Trophoblast cell (in vitro differentiated cells and primary cell): Measurements from ENCODE around the gene TREH.

Source experiments
- DNase-seq, 2 donors: peaks; one replicate each; pipeline ENCODE4 v3.0.0-alpha.2; 2016
- H2AFZ ChIP-seq: 2 replicates; pipeline ENCODE4 v1.6.1; 2013; ENCODE audit warnings: low read length, moderate library complexity, mild to moderate bottlenecking; ENCODE audit not compliant: insufficient read depth, poor library complexity
- H2AK5ac ChIP-seq: 2 replicates; pipeline ENCODE4 v1.6.1; 2013; ENCODE audit warnings: mild to moderate bottlenecking, low read length
- H2BK120ac ChIP-seq: 2 replicates; pipeline ENCODE4 v1.6.1; 2013; ENCODE audit warnings: low read length, mild to moderate bottlenecking, moderate library complexity; ENCODE audit not compliant: insufficient read depth, poor library complexity
- H2BK12ac ChIP-seq: 2 replicates; pipeline ENCODE4 v1.6.1; 2013; ENCODE audit warnings: mild to moderate bottlenecking, low read length, moderate library complexity
- H2BK5ac ChIP-seq: 2 replicates; pipeline ENCODE4 v1.6.1; 2013; ENCODE audit warnings: low read length, low read depth, moderate library complexity, mild to moderate bottlenecking; ENCODE audit not compliant: poor library complexity
- H3K14ac ChIP-seq: 2 replicates; pipeline ENCODE4 v1.6.1; 2013; ENCODE audit warnings: mild to moderate bottlenecking, low read length
- H3K18ac ChIP-seq: 2 replicates; pipeline ENCODE4 v1.6.1; 2013; ENCODE audit warnings: mild to moderate bottlenecking, low read length
- H3K23ac ChIP-seq: 2 replicates; pipeline ENCODE4 v1.6.1; 2013; ENCODE audit warnings: low read length
- H3K27ac ChIP-seq: 2 replicates; pipeline ENCODE4 v1.5.1; 2013; ENCODE audit warnings: low read depth, mild to moderate bottlenecking, inconsistent platforms, low read length, moderate library complexity
- H3K27me3 ChIP-seq: 2 replicates; pipeline ENCODE4 v1.6.1; 2013; ENCODE audit warnings: inconsistent platforms, mild to moderate bottlenecking, low read length, moderate library complexity; ENCODE audit not compliant: insufficient read depth
- H3K36me3 ChIP-seq, 2 experiments: 1 replicate in 1 of 2; 2 replicates in 1 of 2; pipeline ENCODE4 v1.6.1; 2013; ENCODE audit warnings: low read length in 2 of 2, mild to moderate bottlenecking in 2 of 2, moderate library complexity in 1 of 2; ENCODE audit not compliant: insufficient read depth in 2 of 2, control insufficient read depth in 1 of 2
- H3K4ac ChIP-seq: 2 replicates; pipeline ENCODE4 v1.6.1; 2013; ENCODE audit warnings: low read depth, mild to moderate bottlenecking, low read length, moderate library complexity
- H3K4me1 ChIP-seq, 2 experiments: 1 replicate in 1 of 2; 2 replicates in 1 of 2; pipeline ENCODE4 v1.6.1; 2013; ENCODE audit warnings: low read length in 2 of 2, mild to moderate bottlenecking in 2 of 2, moderate library complexity in 1 of 2; ENCODE audit not compliant: insufficient read depth in 2 of 2, control insufficient read depth in 1 of 2
- H3K4me2 ChIP-seq: 2 replicates; pipeline ENCODE4 v1.6.1; 2013; ENCODE audit warnings: inconsistent platforms, mild to moderate bottlenecking, low read length, moderate library complexity
- H3K4me3 ChIP-seq: 2 replicates; pipeline ENCODE4 v1.5.1; 2013; ENCODE audit warnings: mild to moderate bottlenecking, low read depth, low read length, inconsistent platforms
- H3K79me1 ChIP-seq: one replicate; pipeline ENCODE4 v1.6.1; 2013; ENCODE audit warnings: low read length
- H3K79me2 ChIP-seq: 2 replicates; pipeline ENCODE4 v1.6.1; 2013; ENCODE audit warnings: low read length, mild to moderate bottlenecking; ENCODE audit not compliant: control insufficient read depth, insufficient read depth, poor library complexity
- H3K9ac ChIP-seq: 2 replicates; pipeline ENCODE4 v1.6.1; 2013; ENCODE audit warnings: mild to moderate bottlenecking, low read length
- H3K9me3 ChIP-seq: 2 replicates; pipeline ENCODE4 v1.6.1; 2013; ENCODE audit warnings: low read depth, mild to moderate bottlenecking, control low read depth, inconsistent platforms, low read length; ENCODE audit not compliant: insufficient read depth
- H4K12ac ChIP-seq: 2 replicates; pipeline ENCODE4 v1.6.1; 2013; ENCODE audit warnings: low read depth, mild to moderate bottlenecking, low read length, moderate library complexity
- H4K8ac ChIP-seq: 2 replicates; pipeline ENCODE4 v1.6.1; 2013; ENCODE audit warnings: low read depth, mild to moderate bottlenecking, low read length, moderate library complexity
- H4K91ac ChIP-seq: one replicate; pipeline ENCODE4 v1.6.1; 2013; ENCODE audit warnings: low read depth, mild to moderate bottlenecking, low read length, moderate library complexity
- WGBS: extraction: QIAGEN DNeasy Blood & Tissue Kit; methylation state at CpG from one replicate; pipeline ENCODE4 v1.1.7; 2013; ENCODE audit warnings: missing lambda C conversion rate; ENCODE audit not compliant: insufficient read length, insufficient coverage; ENCODE audit errors: extremely low coverage; 5-methylcytosine and 5-hydroxymethylcytosine counted together

TREH gene

DNA sequence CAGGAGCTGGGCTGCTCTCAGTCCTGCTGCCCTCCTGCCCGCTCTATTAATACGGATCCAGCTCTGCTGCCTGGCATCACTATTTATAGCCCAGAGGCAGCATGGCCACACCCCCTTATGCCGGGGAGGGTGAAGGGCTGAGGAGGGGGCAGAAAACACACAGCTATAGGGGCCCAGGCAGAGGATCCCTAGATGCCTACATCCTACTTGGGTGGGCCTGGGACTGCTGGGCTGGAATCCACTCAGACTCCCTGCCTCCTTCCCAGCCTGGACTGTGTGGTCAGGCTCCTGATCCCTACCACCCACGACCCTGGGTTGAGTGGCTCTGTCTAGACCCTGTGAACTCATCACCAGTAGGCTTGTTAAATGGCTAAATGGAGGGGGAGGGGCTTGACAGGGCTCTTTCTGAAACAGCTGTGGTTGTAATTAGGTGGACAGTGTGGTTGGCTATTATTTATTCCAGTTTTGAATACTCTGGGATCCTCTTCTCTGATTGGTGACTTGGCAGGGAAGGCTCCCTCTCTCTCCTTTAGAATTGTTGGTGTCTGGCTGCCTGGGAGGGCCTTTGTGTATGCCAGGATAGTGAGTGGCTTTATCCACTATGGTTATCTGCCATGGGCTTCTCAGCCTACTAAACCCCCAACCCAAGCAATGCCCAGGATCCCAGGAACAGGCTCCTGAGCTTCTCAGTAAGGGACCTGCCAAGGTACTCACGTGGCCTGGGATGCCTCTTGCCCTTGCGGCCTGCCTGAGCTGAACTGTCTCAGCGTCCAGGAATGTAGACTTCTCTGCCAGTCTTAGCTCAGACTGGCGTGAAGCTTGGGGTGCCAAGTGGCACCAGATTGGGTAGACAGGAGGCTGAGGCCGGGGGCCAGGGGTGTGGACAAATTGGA is 56.8 kb downstream of the TREH start:
- peaks cover 2% of the 10 kb centered on the region for H3K9me3 ChIP-seq
- no peak overlapping the region for H3K4me3 ChIP-seq
- H4K12ac ChIP-seq = no peak overlapping the region
- no peak overlapping the region for H2AK5ac ChIP-seq
- H3K14ac ChIP-seq = peak overlapping the region; percentile 20
- H3K79me2 ChIP-seq = peaks cover 8% of the 10 kb centered on the region
- H3K36me3 ChIP-seq = peaks cover 20 to 22% of the 10 kb centered on the region in 2 experiments
- H2BK5ac ChIP-seq = no peak overlapping the region
- no peak overlapping the region for H4K8ac ChIP-seq
- no peak overlapping the region for H3K9ac ChIP-seq
- peak overlapping the region; percentile 56 for H3K18ac ChIP-seq
- WGBS = no CpG with 5 or more reads among the region's 9 CpGs
- H3K27me3 ChIP-seq = no peaks in the 10 kb centered on the region
- H2BK12ac ChIP-seq = no peak overlapping the region
- peaks cover 35 to 49% of the 10 kb centered on the region in 2 experiments for H3K4me1 ChIP-seq
- no peak overlapping the region for H2AFZ ChIP-seq
- DNase-seq = peak in 1 of 2 donors; percentile 37
- H3K4me2 ChIP-seq = peak overlapping the region; percentile 75
- H2BK120ac ChIP-seq = no peak overlapping the region
- H4K91ac ChIP-seq = no peak overlapping the region
- H3K23ac ChIP-seq = no peak overlapping the region
- no peak overlapping the region for H3K27ac ChIP-seq
- peaks cover 30% of the 10 kb centered on the region for H3K79me1 ChIP-seq
- no peak overlapping the region for H3K4ac ChIP-seq

DNA sequence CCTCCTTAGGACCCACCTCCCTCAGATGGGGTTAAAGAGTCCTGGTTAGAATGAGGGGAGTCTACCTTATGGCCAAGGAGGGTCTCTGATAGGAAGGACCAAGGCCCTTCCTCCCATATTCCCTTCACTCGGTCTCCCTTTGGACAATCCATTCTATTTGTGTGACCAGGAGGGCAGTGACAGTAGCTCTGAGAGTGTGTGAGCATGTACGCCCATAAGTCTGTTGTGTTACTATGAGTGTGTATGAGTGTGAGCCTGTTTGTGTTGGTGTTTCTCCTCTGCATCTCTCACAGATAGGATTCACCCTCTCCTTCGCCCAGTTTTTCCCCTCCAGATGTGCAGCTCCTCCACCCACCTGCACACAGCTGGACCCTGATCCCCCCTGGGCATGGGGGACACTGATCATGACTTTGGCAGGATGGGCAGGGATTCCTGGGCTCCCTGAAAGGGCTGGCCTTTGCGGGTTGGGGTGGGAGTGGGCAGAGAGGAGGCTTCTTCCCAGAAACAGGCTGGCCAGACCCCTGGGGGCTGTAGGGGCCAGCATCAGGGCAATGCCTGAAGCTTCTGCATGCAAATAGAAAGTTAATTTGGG is 57.6 kb downstream of the TREH start:
- peaks cover 37 to 51% of the 10 kb centered on the region in 2 experiments for H3K4me1 ChIP-seq
- no peak overlapping the region for H3K23ac ChIP-seq
- H2AFZ ChIP-seq = peak overlapping the region; percentile 56
- peak overlapping the region; percentile 44 for H2AK5ac ChIP-seq
- peak overlapping the region; percentile 35 for H2BK5ac ChIP-seq
- no CpG with 5 or more reads among the region's 4 CpGs for WGBS
- peak overlapping the region; percentile 29 for H2BK120ac ChIP-seq
- H4K12ac ChIP-seq = peak overlapping the region; percentile 12
- H3K4ac ChIP-seq = peak overlapping the region; percentile 13
- H2BK12ac ChIP-seq = peak overlapping the region; percentile 54
- H4K8ac ChIP-seq = peak overlapping the region; percentile 82
- peak overlapping the region; percentile 84 for H4K91ac ChIP-seq
- H3K18ac ChIP-seq = peak overlapping the region; percentile 47
- DNase-seq = no peak
- H3K27ac ChIP-seq = no peak overlapping the region
- H3K14ac ChIP-seq = peak overlapping the region; percentile 73
- H3K36me3 ChIP-seq = peaks cover 12 to 15% of the 10 kb centered on the region in 2 experiments
- H3K9me3 ChIP-seq = peaks cover 2% of the 10 kb centered on the region
- H3K4me3 ChIP-seq = peak overlapping the region; percentile 79
- peaks cover 33% of the 10 kb centered on the region for H3K79me1 ChIP-seq
- peak overlapping the region; percentile 75 for H3K4me2 ChIP-seq
- no peaks in the 10 kb centered on the region for H3K27me3 ChIP-seq
- H3K79me2 ChIP-seq = peaks cover 8% of the 10 kb centered on the region
- H3K9ac ChIP-seq = peak overlapping the region; percentile 84

- Histone ChIP-seq H2BK12ac (peak overlapping the region; percentile 90), H3K79me1 (peaks cover 33% of the 10 kb centered on the region), H3K9ac (peak overlapping the region; percentile 84), H3K18ac (peak overlapping the region; percentile 61), H3K9me3 (peaks cover 2% of the 10 kb centered on the region), H3K79me2 (peaks cover 8% of the 10 kb centered on the region), H3K4me2 (peak overlapping the region; percentile 75), H2AK5ac (peak overlapping the region; percentile 44), H2BK120ac (peak overlapping the region; percentile 70), H2AFZ (peak overlapping the region; percentile 78), H3K4me1 (peaks cover 39 to 55% of the 10 kb centered on the region in 2 experiments), H3K23ac (no peak overlapping the region), H3K4ac (peak overlapping the region; percentile 20), H3K27ac (peak overlapping the region; percentile 76), H2BK5ac (peak overlapping the region; percentile 62), H4K12ac (peak overlapping the region; percentile 78), H3K14ac (peak overlapping the region; percentile 78), H3K36me3 (peaks cover 11 to 13% of the 10 kb centered on the region in 2 experiments), H3K4me3 (peak overlapping the region; percentile 79), H4K8ac (peak overlapping the region; percentile 84), H3K27me3 (no peaks in the 10 kb centered on the region), H4K91ac (peak overlapping the region; percentile 84)
- WGBS = no CpG with 5 or more reads among the region's 38 CpGs
- peak; percentile 19 to 57 for DNase-seq
Measured at GRCh38 chr11:118621071-118621783, 58.2 kb downstream of the TREH start.

GRCh38 chr11:118620529-118621070 is 58.9 kb downstream of the TREH start:
- Histone ChIP-seq H4K8ac (peak overlapping the region; percentile 84), H3K27ac (peak overlapping the region; percentile 57), H2BK12ac (peak overlapping the region; percentile 90), H3K27me3 (no peaks in the 10 kb centered on the region), H3K4me3 (no peak overlapping the region), H3K4me1 (peaks cover 45 to 62% of the 10 kb centered on the region in 2 experiments), H3K9me3 (peaks cover 2% of the 10 kb centered on the region), H3K4me2 (peak overlapping the region; percentile 75), H3K36me3 (peaks cover 10% of the 10 kb centered on the region in 2 experiments), H3K4ac (peak overlapping the region; percentile 30), H3K18ac (peak overlapping the region; percentile 28), H2BK120ac (peak overlapping the region; percentile 70), H4K91ac (peak overlapping the region; percentile 71), H3K14ac (peak overlapping the region; percentile 72), H3K9ac (no peak overlapping the region), H3K79me1 (peaks cover 35% of the 10 kb centered on the region), H2AK5ac (peak overlapping the region; percentile 93), H2AFZ (peak overlapping the region; percentile 78), H3K79me2 (peaks cover 8% of the 10 kb centered on the region), H2BK5ac (peak overlapping the region; percentile 33), H3K23ac (no peak overlapping the region), H4K12ac (peak overlapping the region; percentile 78)
- no peak for DNase-seq
- WGBS = no CpG with 5 or more reads among the region's 7 CpGs
